ENCODE measurements around the gene TWNK.

The TWNK gene

DNA sequence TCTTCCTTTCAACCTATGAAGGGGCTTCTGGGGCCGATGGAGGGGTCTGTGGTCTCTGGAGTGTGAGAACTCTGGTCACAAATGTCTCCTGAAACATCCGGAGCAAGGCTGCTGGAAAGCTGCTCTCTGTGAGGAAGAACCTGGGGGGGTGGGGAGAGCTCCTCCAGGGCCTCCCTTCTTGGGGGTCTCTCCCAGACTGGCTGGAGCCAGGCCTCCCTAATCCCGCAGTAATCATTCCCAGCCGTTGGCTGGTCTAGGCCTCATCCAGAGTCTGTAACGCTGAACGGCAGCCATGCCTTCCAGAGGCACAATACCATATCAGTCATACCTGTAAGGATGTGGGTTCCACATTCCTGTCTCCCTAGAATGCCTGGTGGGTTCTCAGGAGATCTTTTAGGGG is 7.8 kb downstream of the TWNK start:
- no peak overlapping the region for H3K27ac ChIP-seq (ENCODE audit: insufficient read depth, low read length, poor library complexity, severe bottlenecking)
- peaks cover 28% of the 10 kb centered on the region for H3K4me1 ChIP-seq (ENCODE audit: control insufficient read depth, insufficient read depth, low read length, poor library complexity, severe bottlenecking)
- H3K4me3 ChIP-seq (ENCODE audit: insufficient read depth, low read depth, low read length, poor library complexity, severe bottlenecking): no peak overlapping the region
- DNase-seq: no peak
- H3K9me3 ChIP-seq (ENCODE audit: control insufficient read depth, low read length): no peaks in the 10 kb centered on the region
- H3K36me3 ChIP-seq (ENCODE audit: control insufficient read depth, insufficient read depth, low read length): peaks cover 20% of the 10 kb centered on the region
- H3K27me3 ChIP-seq (replicated peaks; ENCODE audit: control insufficient read depth, insufficient read depth, low read length, poor library complexity, severe bottlenecking): no peaks in the 10 kb centered on the region

- Histone ChIP-seq H3K27ac (ENCODE audit: insufficient read depth, low read length, poor library complexity, severe bottlenecking) (peak overlapping the region; percentile 84), H3K4me3 (ENCODE audit: insufficient read depth, low read depth, low read length, poor library complexity, severe bottlenecking) (peak overlapping the region; percentile 93), H3K36me3 (ENCODE audit: control insufficient read depth, insufficient read depth, low read length) (peaks cover 8% of the 10 kb centered on the region), H3K9me3 (ENCODE audit: control insufficient read depth, low read length) (no peaks in the 10 kb centered on the region), H3K27me3 (replicated peaks; ENCODE audit: control insufficient read depth, insufficient read depth, low read length, poor library complexity, severe bottlenecking) (no peaks in the 10 kb centered on the region), H3K4me1 (ENCODE audit: control insufficient read depth, insufficient read depth, low read length, poor library complexity, severe bottlenecking) (peaks cover 28% of the 10 kb centered on the region)
- peak in 2 of 3 donors; percentile 24 to 28 for DNase-seq
Measured at GRCh38 chr10:100996678-100997359, 9.5 kb downstream of the TWNK start.

- Histone ChIP-seq H3K36me3 (ENCODE audit: control insufficient read depth, insufficient read depth, low read length) (peaks cover 8% of the 10 kb centered on the region), H3K27ac (ENCODE audit: insufficient read depth, low read length, poor library complexity, severe bottlenecking) (peak overlapping the region; percentile 84), H3K27me3 (replicated peaks; ENCODE audit: control insufficient read depth, insufficient read depth, low read length, poor library complexity, severe bottlenecking) (no peaks in the 10 kb centered on the region), H3K9me3 (ENCODE audit: control insufficient read depth, low read length) (no peaks in the 10 kb centered on the region), H3K4me1 (ENCODE audit: control insufficient read depth, insufficient read depth, low read length, poor library complexity, severe bottlenecking) (peaks cover 28% of the 10 kb centered on the region), H3K4me3 (ENCODE audit: insufficient read depth, low read depth, low read length, poor library complexity, severe bottlenecking) (peak overlapping the region; percentile 93)
- peak; percentile 46 to 67 (median 55) for DNase-seq
Measured at GRCh38 chr10:100997360-100998182, 10.2 kb downstream of the TWNK start.

DNA sequence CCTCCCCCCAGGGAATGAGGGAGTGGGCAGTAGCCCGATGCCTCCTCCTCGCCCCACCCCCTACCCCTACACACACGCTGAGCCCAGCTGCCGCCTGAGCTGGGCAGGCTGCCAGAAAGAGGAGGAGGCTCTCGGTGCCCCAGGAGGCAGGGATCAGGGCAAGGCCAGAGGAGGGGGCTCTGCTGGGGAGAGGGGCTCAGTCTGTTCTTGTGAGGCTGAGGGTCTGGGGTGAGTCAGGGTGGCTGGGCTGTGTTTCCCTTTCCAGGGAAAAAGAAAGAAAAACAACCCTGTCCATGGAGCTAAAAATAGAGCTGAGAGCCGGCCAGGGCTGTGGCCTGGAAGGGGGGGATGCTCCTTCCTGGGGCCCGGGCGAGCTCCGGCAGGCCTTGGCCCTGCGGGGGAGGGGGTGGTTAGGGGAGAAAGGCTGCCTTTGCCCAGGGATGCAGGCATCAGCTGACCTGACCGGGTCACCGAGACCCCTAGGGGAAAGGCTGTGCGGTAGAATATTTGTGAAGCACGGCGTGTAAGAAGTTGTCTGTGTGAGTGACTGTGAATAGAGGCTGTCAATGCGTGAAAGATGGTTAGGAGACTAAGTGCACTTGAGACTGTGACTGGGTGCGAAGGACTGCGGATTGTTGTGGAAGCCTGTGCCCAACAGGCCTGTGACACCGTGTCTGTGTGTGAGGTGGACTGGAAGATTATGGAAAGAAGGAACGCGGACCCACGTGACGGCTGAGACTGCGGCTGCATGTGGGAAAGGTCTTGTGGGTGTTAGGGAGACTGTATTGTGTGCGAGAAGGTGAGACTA is 11.0 kb downstream of the TWNK start:
- Histone ChIP-seq H3K36me3 (ENCODE audit: control insufficient read depth, insufficient read depth, low read length) (peaks cover 8% of the 10 kb centered on the region), H3K4me1 (ENCODE audit: control insufficient read depth, insufficient read depth, low read length, poor library complexity, severe bottlenecking) (peaks cover 28% of the 10 kb centered on the region), H3K27ac (ENCODE audit: insufficient read depth, low read length, poor library complexity, severe bottlenecking) (peak overlapping the region; percentile 84)

GRCh38 chr10:100998991-100999741 is 11.8 kb downstream of the TWNK start:
- peak; percentile 55 to 66 (median 56) for DNase-seq
- no peaks in the 10 kb centered on the region for H3K27me3 ChIP-seq (replicated peaks; ENCODE audit: control insufficient read depth, insufficient read depth, low read length, poor library complexity, severe bottlenecking)
- H3K4me1 ChIP-seq (ENCODE audit: control insufficient read depth, insufficient read depth, low read length, poor library complexity, severe bottlenecking): peaks cover 28% of the 10 kb centered on the region
- peak overlapping the region; percentile 84 for H3K27ac ChIP-seq (ENCODE audit: insufficient read depth, low read length, poor library complexity, severe bottlenecking)
- no peaks in the 10 kb centered on the region for H3K9me3 ChIP-seq (ENCODE audit: control insufficient read depth, low read length)
- peak overlapping the region; percentile 93 for H3K4me3 ChIP-seq (ENCODE audit: insufficient read depth, low read depth, low read length, poor library complexity, severe bottlenecking)
- H3K36me3 ChIP-seq (ENCODE audit: control insufficient read depth, insufficient read depth, low read length): peaks cover 6% of the 10 kb centered on the region

More for the DNA sequence above, 11.0 kb downstream of the TWNK start:
- DNase-seq: peak in 2 of 3 donors; percentile 48 to 54
- Histone ChIP-seq H3K4me3 (ENCODE audit: insufficient read depth, low read depth, low read length, poor library complexity, severe bottlenecking) (peak overlapping the region; percentile 93), H3K9me3 (ENCODE audit: control insufficient read depth, low read length) (no peaks in the 10 kb centered on the region), H3K27me3 (replicated peaks; ENCODE audit: control insufficient read depth, insufficient read depth, low read length, poor library complexity, severe bottlenecking) (no peaks in the 10 kb centered on the region)

- Histone ChIP-seq H3K9me3 (ENCODE audit: control insufficient read depth, low read length) (no peaks in the 10 kb centered on the region), H3K27ac (ENCODE audit: insufficient read depth, low read length, poor library complexity, severe bottlenecking) (peak within 1 kb of the TSS; percentile 84), H3K4me3 (ENCODE audit: insufficient read depth, low read depth, low read length, poor library complexity, severe bottlenecking) (peak within 1 kb of the TSS; percentile 93), H3K36me3 (ENCODE audit: control insufficient read depth, insufficient read depth, low read length) (peaks cover 6% of the 10 kb centered on the region), H3K27me3 (replicated peaks; ENCODE audit: control insufficient read depth, insufficient read depth, low read length, poor library complexity, severe bottlenecking) (no peaks in the 10 kb centered on the region), H3K4me1 (ENCODE audit: control insufficient read depth, insufficient read depth, low read length, poor library complexity, severe bottlenecking) (peaks cover 28% of the 10 kb centered on the region)
- DNase-seq: no peak
Measured at GRCh38 chr10:100999742-101000126, 12.4 kb downstream of the TWNK start, which contains the start of gene LZTS2. LZTS2 (plus strand) TSS chr10:100999808; CDS start chr10:101002539, 2,731 bp downstream.

- no peak for DNase-seq
- H3K4me1 ChIP-seq (ENCODE audit: control insufficient read depth, insufficient read depth, low read length, poor library complexity, severe bottlenecking): peaks cover 28% of the 10 kb centered on the region
- no peaks in the 10 kb centered on the region for H3K9me3 ChIP-seq (ENCODE audit: control insufficient read depth, low read length)
- H3K27me3 ChIP-seq (replicated peaks; ENCODE audit: control insufficient read depth, insufficient read depth, low read length, poor library complexity, severe bottlenecking): no peaks in the 10 kb centered on the region
- H3K36me3 ChIP-seq (ENCODE audit: control insufficient read depth, insufficient read depth, low read length): peaks cover 9% of the 10 kb centered on the region
- H3K27ac ChIP-seq (ENCODE audit: insufficient read depth, low read length, poor library complexity, severe bottlenecking): no peak overlapping the region
- peak overlapping the region; percentile 35 for H3K4me3 ChIP-seq (ENCODE audit: insufficient read depth, low read depth, low read length, poor library complexity, severe bottlenecking)
Measured at GRCh38 chr10:101000127-101000914, 13.0 kb downstream of the TWNK start.

- Histone ChIP-seq H3K36me3 (ENCODE audit: control insufficient read depth, insufficient read depth, low read length) (peaks cover 12% of the 10 kb centered on the region), H3K27ac (ENCODE audit: insufficient read depth, low read length, poor library complexity, severe bottlenecking) (no peak overlapping the region)
Measured at GRCh38 chr10:101000915-101001658, 13.7 kb downstream of the TWNK start.

More at GRCh38 chr10:101000915-101001658, 13.7 kb downstream of the TWNK start:
- DNase-seq: no peak
- no peaks in the 10 kb centered on the region for H3K27me3 ChIP-seq (replicated peaks; ENCODE audit: control insufficient read depth, insufficient read depth, low read length, poor library complexity, severe bottlenecking)
- no peaks in the 10 kb centered on the region for H3K9me3 ChIP-seq (ENCODE audit: control insufficient read depth, low read length)
- H3K4me3 ChIP-seq (ENCODE audit: insufficient read depth, low read depth, low read length, poor library complexity, severe bottlenecking): no peak overlapping the region
- H3K4me1 ChIP-seq (ENCODE audit: control insufficient read depth, insufficient read depth, low read length, poor library complexity, severe bottlenecking): peaks cover 28% of the 10 kb centered on the region
